Left ventricle myocardium superior (tissue), 1 donor: ENCODE measurements around the gene CENPO. TPM values are rescaled to one million over a fixed set of nuclear protein-coding genes. Genes with fewer than 3 reads are reported as not detected.

Source experiments
- ATAC-seq: fragments of 200-7000 bp; cut with Tn5 transposase; one replicate; pipeline ENCODE4 v1.9.1; 2020; ENCODE audit warnings: mild to moderate bottlenecking, moderate library complexity
- DNase-seq: peaks from one replicate; pipeline ENCODE4 v3.0.0-alpha.2; 2020
- intact Hi-C: fragments of 100-400 bp; cut with micrococcal nuclease; formaldehyde crosslinking; loops from one replicate; pipeline ENCODE4 v1.11.0; 2022
- total RNA-seq: library from RNA; stranded (reverse); fragmentation: NEBNext Ultra II Directional; extraction: Animal tissue kit (Norgen Biotek cat#: 25700); gene quantifications from one replicate; pipeline ENCODE4 v1.2.1, GENCODE V29; 2021
- donor health status: DM: no; HTN: yes; CAD: no; lungs with severe emphysema.

The CENPO gene
- total RNA-seq, 1 donor from 2014 or later, result 2.2 TPM

DNA sequence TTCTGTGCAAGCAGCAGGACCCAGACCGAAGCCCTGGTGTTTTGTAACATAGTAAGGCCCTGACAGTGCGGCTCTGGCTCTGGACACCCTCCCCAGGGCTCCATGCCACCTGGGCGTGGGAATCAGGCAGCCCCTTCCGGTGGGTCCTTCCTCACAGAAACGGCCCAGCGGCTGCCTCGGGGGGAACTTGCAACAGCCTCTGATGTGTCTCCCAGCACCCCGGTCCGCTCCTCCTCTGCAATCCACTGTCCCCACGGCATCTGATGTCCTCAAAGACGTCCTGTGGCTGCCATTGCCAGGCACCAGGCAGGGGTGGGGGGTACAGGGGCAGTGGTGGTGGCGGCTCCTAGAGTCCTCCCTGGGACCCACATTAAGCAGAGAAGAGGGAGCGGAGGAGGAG is 58.8 kb downstream of the CENPO start:
- intact Hi-C loops, result no loop called here

DNA sequence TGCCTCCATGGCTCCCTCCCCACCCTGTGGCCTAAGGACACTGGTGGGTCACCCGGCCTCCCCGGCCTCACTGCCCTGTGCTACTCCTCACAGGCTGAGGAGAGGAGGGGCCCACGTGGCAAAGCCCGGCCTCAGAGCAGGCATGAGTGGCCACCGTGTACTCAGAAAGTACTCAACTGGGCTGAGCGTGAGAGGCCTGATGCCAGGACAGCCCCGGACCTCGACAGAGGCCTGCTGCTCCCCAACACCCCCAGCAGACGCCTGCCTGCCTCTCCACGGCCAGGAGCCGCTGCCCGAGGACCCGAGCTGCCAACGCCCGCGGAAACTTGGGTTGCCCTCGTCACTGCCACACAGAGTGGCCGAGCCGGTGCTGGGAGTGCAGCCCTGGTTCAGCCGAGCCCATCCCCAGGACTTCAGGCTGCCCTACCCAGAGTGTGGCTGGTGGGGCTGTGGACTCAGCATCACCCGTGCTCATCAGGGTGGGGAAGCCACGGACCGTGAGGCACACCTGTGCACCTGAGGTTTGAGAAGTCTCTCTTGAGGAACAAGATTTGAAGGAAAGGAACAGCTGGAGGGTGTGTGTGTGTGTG is 59.3 kb downstream of the CENPO start:
- ATAC-seq (no peak), DNase-seq (no peak)
- intact Hi-C loops, result no loop called here

More for the DNA sequence above, 58.8 kb downstream of the CENPO start:
- ATAC-seq (no peak), DNase-seq (no peak)

- no peak for ATAC-seq
- no peak for DNase-seq
- intact Hi-C loops, result no loop called here
Measured at GRCh38 chr2:24853046-24853445, 59.8 kb downstream of the CENPO start.

DNA sequence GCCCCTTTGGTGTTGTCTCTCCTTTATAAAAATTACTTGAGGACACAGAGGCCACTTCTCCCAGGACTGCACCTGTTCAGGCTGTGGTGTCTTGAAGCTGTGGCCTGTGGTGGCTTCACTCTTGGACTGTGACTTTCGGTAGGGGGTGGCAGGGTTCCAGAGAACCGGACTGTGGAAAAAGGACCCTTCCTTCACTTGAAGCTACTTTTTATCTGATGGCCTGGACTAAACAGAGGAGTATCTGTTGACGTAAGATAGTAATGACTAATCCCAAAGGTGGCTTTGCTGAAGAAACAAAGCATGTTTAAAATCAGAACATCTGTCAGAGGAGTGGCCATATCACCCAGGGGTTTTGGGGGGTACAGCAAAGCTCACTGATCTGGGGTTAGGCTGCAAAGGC is 60.8 kb downstream of the CENPO start:
- no peak for DNase-seq
- intact Hi-C loops, result no loop called here
- no peak for ATAC-seq

DNA sequence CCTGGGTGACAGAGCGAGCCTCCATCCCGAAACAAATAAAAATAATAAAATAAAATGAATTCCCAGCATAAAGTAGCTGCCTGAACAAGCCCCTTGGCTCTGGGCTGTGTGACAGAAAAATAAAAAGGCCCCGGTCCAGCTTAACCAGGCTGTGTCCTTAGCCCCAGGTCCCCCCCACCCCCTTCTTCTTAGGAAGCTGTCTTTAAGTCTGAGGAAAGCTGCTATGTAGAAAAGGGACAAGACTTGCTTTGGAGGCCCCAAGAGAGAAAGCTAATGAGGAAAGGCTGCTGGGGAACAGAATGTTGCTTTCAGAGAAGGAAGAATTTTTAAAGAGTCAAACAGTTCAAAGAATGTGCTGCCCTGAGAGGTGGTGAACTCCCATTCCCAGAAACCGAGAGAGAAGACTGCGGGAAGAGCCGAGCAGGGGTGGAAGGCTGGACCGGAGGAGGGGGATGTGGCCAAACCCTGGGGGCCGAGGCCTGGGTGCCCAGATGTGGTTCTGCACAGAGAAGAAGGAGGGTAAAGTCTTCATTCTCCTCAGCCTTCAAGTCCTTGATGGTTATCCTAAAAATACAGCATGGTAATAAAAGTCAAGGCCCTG is 61.9 kb downstream of the CENPO start:
- DNase-seq (no peak), ATAC-seq (peak; percentile 64)
- intact Hi-C loops, result no loop called here

- ATAC-seq, result peak; percentile 68
- intact Hi-C loops, result no loop called here
- DNase-seq, result peak; percentile 71
Measured at GRCh38 chr2:24855726-24856125, 62.5 kb downstream of the CENPO start.

DNA sequence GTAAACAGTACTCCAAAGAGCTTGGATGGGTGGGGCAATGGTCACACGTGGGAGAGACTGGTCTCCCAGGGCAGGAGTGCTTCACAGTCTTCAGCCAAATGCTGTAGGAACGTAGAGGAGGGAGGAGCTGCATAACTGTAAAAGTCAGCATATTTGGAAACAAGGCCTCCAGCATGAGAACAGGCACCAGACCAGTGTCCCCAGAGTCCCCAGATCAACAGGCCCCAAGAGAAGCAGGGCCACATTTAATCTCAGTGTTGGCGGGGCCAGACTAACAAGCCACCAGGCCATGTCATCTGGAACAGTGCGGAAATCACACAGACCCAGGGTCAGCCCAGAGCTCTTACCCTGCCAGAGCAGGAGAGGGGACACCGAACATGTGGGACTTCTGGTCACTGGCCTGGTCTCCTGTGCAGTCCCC is 63.6 kb downstream of the CENPO start:
- intact Hi-C loops, result no loop called here
- no peak for DNase-seq
- ATAC-seq, result peak; percentile 54

DNA sequence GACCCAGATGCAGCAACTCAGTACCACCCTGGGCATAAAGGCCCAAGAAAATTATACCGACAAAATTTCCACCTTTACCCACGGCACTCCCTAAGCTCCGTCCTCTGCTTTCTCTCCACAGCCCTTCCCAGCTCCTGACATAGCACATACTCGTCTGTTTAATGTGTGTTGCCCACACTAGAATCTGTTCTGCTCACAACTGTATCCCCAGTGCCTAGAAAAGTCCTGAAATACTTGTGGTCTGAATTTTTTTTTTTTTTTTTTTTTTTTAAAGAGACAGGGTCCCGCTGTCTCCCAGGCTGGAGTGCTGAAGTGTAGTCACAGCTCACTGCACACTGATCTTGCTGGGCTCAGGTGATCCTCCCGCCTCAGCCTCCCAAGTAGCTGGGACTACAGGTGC is 64.5 kb downstream of the CENPO start:
- ATAC-seq, result no peak
- intact Hi-C loops, result no loop called here
- no peak for DNase-seq

DNA sequence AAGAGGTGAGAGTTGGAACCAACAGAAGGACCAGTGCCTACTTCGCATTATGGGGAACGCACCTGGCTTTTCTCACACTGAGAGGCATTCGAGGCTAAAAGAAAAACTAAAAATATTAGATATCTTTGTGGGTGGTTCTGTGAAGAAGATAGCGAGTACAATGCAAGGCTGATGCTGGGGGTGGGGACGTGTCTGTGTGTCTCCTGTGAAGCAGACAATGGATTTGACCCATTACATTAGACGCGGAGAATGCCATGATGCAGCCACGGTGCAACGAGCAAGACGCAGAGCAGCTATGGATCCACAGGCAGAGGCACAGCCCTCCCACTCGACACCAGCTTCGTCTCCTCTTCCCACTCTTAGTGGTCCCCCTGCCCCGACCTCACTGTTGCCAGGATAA is 65.8 kb downstream of the CENPO start:
- intact Hi-C loops, result no loop called here
- ATAC-seq, result no peak
- DNase-seq, result no peak

DNA sequence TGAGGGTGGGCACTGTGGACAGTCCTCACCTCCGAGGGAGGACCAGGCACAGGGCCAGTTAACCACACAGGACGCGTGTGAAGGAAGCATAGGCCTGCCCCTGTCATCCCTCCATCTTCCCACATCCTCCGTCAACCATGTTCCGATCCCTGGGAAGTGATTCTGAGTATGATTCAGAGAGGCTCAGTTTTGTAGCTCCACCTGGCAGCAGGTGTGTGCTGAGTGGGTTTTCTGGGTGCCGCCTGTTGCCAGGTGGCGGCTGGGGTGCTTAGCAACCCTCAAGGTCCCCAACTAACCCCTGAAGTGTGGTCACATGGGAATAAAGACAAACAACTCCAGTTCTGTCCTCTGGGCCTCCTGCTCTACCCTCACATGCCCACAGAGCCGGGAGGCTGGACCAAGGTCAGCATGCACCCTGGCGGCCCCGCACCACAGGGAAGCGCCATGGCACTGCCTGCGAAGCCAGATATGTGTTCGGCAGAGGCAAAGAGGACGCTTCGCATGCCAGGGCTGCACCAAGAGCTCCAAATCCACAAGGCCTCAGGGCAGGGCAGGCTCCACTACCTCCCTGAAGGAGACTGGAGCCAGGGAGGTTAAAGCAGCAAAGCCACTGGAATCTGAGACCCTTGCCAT is 66.9 kb downstream of the CENPO start:
- DNase-seq (no peak), ATAC-seq (no peak)
- intact Hi-C loops, result no loop called here

- DNase-seq (no peak), ATAC-seq (no peak)
- intact Hi-C loops, result no loop called here
Measured at GRCh38 chr2:24860631-24861030, 67.4 kb downstream of the CENPO start.

- intact Hi-C loops, result no loop called here
- ATAC-seq (peak; percentile 82), DNase-seq (peak; percentile 69)
Measured at GRCh38 chr2:24861500-24861899, 68.3 kb downstream of the CENPO start.

DNA sequence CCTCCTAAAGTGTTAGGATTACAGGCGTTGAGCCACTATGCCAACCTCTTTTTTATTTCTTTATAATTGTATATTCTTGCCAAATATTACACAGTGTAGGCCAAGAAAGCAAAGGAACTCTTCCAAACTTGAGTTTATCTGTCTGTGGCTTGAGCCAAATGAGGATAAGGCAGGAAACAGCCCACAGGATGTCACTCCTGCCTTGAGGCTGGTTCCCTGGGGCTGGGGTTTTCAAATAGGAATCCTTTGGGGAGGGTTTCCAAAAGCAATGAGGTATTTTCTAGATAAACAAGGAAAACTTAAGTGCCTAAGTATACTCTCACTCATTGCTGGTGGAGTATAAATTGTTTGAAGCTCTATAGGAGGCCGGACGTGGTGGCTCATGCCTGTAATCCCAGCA is 70.4 kb downstream of the CENPO start:
- intact Hi-C loops, result no loop called here
- DNase-seq, result no peak
- peak; percentile 40 for ATAC-seq

- ATAC-seq, result no peak
- no peak for DNase-seq
- intact Hi-C loops, result no loop called here
Measured at GRCh38 chr2:24866946-24867345, 73.7 kb downstream of the CENPO start.

GRCh38 chr2:24870440-24870839 is 77.2 kb downstream of the CENPO start:
- ATAC-seq, result no peak
- intact Hi-C loops, result no loop called here
- no peak for DNase-seq

DNA sequence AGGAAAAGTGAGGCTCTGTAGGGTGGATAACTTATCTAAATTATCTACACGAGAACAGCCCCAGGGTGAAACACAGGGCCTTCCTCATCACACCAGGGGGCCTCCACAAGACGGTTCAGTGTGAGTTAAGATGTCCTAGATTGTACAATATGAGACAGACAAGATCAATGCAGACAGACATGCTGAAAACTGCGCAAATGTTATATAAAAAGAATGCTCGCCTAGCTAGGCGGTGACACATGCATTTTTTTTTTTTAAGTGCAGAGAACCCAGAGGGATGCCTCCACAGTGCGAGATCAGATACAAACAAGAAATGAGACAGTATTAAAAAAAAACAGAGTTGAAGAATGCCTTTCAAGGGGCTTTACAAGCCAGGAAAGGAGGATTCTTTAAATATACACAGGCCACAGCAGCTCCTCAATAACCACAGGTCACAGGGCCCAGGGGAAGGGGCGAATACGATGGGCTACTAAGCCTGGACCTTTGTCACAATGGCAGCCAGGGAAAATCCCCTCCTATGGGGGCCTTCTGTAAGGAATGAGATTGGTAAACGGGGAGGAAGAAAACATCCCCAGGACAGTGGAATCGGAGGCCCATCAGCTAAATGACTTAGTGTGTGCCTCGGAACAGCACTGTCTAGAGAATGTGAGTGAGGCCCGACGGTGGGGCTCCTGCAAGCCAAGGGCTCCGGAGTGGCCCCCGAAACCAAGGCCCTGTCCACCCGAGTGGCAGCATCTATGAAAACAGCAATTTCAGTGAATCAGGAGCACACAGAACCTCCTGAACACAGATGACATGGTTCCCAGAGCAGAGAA is 77.9 kb downstream of the CENPO start:
- DNase-seq (no peak), ATAC-seq (no peak)
- intact Hi-C loops, result no loop called here

GRCh38 chr2:24871852-24872333 is 78.7 kb downstream of the CENPO start:
- DNase-seq, result no peak
- intact Hi-C loops, result no loop called here
- ATAC-seq, result peak; percentile 61
